GM12892 (cell line): ENCODE results near the gene TAAR2. TPM values are rescaled to one million over a fixed set of nuclear protein-coding genes. Genes with fewer than 3 reads are reported as not detected.
A peak's percentile ranks its signal among the peaks of the same experiment; 100 is the strongest.

ENCODE experiments used
- DNase-seq: peaks from one replicate; pipeline ENCODE4 v3.0.0; 2011; ENCODE audit not compliant: insufficient read length
- FAIRE-seq: peaks from 2 replicates; lab custom pipeline; 2011; peaks lifted over from hg19 to GRCh38; lab: Jason Lieb, UNC
- POLR2A ChIP-seq: IDR thresholded peaks from 2 replicates; pipeline ENCODE4 v1.6.1; 2011; ENCODE audit warnings: low read depth, low read length, control low read depth
- POLR2AphosphoS5 ChIP-seq: IDR thresholded peaks from 2 replicates; pipeline ENCODE4 v1.6.1; 2011; ENCODE audit warnings: low read depth, low read length, control low read depth
- TAF1 ChIP-seq: IDR thresholded peaks from 2 replicates; pipeline ENCODE4 v1.6.1; 2011; ENCODE audit warnings: low read depth, mild to moderate bottlenecking, control low read depth, low read length, borderline replicate concordance
- polyA plus RNA-seq: library from polyadenylated mRNA; unstranded; fragments of >200 nt; gene quantifications from one replicate; pipeline ENCODE4 v1.2.1, GENCODE V29; 2012; ENCODE audit warnings: missing spikeins, inconsistent platforms; ENCODE audit not compliant: missing spikeins

The TAAR2 gene, protein sequence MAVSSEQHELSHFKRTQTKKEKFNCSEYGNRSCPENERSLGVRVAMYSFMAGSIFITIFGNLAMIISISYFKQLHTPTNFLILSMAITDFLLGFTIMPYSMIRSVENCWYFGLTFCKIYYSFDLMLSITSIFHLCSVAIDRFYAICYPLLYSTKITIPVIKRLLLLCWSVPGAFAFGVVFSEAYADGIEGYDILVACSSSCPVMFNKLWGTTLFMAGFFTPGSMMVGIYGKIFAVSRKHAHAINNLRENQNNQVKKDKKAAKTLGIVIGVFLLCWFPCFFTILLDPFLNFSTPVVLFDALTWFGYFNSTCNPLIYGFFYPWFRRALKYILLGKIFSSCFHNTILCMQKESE
- not detected for polyA plus RNA-seq

DNA sequence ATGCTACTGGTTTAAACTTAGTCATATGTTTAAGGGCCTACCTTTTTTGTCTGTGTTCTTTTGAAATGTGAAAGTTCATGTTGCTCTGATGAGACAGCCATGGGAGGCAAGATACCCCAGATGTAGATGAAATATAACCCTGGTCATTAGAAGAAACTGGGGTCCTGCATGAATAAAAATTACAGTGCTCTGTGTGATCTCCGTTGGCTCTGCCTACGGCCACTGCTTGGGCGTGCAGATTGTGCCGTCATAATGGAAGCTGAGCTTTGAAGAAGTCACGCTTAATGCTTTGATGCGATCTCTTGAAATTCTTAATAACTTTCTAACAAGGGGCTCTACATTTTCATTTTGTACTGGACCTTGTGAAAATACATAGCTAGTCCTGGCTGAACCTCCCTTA, at the start of gene TAAR2:
Gene TAAR2 (minus strand): TSS at position 101 of the 400 bp plus-strand sequence. CDS start 0 bp downstream, at position 101.
- no peak for TF ChIP-seq POLR2A
- TF ChIP-seq TAF1 = no peak
- TF ChIP-seq POLR2AphosphoS5 = no peak
- no peak for DNase-seq
- FAIRE-seq = no peak

GRCh38 chr6:132673376-132674094, 49.5 kb upstream of the TAAR2 start:
- FAIRE-seq (no peak), DNase-seq (no peak)
- no peak for TF ChIP-seq POLR2A
- no peak for TF ChIP-seq TAF1
- TF ChIP-seq POLR2AphosphoS5 = no peak

- TF ChIP-seq POLR2AphosphoS5 (no peak), TAF1 (no peak), POLR2A (no peak)
- DNase-seq (no peak), FAIRE-seq (no peak)
These were observed 47.2 kb upstream of the TAAR2 start for GRCh38 chr6:132671295-132671694.

DNA sequence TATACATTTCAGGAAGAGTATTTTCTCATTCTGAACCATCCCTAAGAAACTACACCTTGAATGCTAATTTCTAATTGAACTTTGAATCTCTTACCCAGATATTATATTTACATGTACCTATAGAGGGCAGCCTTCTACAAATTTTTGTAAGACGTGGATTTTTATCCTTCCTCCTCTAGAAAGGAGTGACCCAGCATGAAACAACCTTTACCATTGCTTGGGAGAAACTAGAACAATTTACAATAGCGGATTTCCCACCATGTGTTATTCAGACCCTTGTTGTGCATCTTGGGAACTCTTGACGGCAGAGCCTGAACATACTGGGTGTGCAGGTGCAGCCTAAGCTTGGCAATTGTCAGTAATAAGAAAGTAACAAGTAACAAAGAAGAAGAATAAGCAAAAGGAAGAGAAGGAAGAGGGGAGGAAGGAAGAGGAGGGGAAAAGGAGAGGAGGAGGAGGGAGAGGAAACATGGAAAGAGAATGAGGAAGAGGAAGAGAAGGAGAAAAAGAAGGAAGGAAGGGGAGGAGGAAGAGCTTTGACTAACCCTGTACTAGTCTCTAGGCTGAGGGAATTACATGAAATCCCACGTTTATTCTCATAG, 45.7 kb upstream of the TAAR2 start:
- DNase-seq (no peak), FAIRE-seq (peak; percentile 85)
- TF ChIP-seq POLR2A (no peak), POLR2AphosphoS5 (no peak), TAF1 (no peak)

- no peak for FAIRE-seq
- no peak for DNase-seq
- TF ChIP-seq TAF1 = no peak
- TF ChIP-seq POLR2A = no peak
- TF ChIP-seq POLR2AphosphoS5 = no peak
These were observed 42.0 kb upstream of the TAAR2 start for GRCh38 chr6:132666118-132666517.

DNA sequence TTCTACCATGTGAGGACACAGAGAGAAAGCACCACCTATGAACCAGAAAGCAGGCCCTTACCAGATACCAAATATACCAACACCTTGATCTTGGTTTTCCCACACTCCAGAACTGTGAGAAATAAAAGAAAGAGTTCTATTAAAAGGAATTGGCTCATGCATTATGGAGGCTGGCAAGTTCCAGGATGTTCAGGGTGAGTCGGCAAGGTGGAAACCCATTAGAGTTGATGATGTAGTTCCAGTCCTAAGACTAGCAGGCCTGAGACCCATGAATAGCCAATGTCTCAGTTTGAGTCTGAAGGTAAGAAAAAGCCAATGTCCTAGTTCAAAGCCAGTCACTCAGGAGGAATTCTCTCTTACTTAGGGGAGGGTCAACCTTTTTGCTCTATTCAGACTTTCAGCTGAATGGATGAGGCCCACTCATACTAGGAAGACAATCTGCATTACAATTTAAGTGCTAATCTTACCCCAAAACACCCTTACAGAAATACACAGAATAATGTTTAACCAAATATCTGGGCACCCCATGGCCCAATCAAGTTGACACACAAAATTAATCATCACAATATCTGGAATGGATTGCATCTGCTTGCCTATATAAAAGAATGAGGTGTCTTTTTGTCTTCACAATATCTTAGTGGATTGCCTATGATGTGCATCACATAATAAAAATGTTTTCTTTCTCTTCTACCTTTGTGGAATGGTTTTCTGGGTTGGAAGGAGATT, 40.4 kb upstream of the TAAR2 start:
- TF ChIP-seq POLR2AphosphoS5 (no peak), POLR2A (no peak), TAF1 (no peak)
- FAIRE-seq = no peak
- DNase-seq = no peak

GRCh38 chr6:132663661-132664060, 39.6 kb upstream of the TAAR2 start:
- DNase-seq = no peak
- no peak for TF ChIP-seq TAF1
- TF ChIP-seq POLR2A = no peak
- TF ChIP-seq POLR2AphosphoS5 = no peak
- FAIRE-seq = no peak

- FAIRE-seq = no peak
- no peak for TF ChIP-seq POLR2AphosphoS5
- TF ChIP-seq TAF1 = no peak
- TF ChIP-seq POLR2A = no peak
These were observed 37.8 kb upstream of the TAAR2 start for GRCh38 chr6:132661906-132662305.

DNA sequence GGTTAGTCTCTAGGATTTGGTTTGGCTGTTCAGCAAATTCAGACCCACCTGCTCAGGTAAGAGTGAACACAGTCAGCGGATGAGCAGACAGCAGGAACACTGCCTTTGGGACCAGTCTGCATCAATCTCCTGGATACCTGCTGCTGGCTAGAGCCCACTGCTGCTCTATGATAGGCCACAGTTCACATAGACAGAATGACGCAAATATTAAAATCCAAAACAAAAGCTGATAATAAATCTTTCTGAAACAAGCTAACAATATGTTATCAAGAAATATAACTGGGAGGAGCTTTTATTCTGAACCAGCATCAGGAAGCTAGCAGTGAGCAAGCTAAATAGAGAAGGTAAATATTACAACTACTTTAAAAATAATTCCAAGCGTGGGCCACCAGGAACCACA, 35.0 kb upstream of the TAAR2 start, which contains the start of gene TAAR1:
Gene TAAR1 (minus strand): TSS at position 101 of the 400 bp plus-strand sequence. CDS start 13,179 bp downstream, outside the sequence.
- FAIRE-seq = no peak
- no peak for TF ChIP-seq POLR2AphosphoS5
- TF ChIP-seq POLR2A = no peak
- TF ChIP-seq TAF1 = no peak

More at GRCh38 chr6:132661906-132662305, 37.8 kb upstream of the TAAR2 start:
- no peak for DNase-seq

GRCh38 chr6:132651062-132651461, 27.0 kb upstream of the TAAR2 start:
- DNase-seq (no peak), FAIRE-seq (no peak)
- TF ChIP-seq TAF1 = no peak
- TF ChIP-seq POLR2A = no peak
- TF ChIP-seq POLR2AphosphoS5 = no peak

More for the DNA sequence above, 35.0 kb upstream of the TAAR2 start, which contains the start of gene TAAR1:
- no peak for DNase-seq

DNA sequence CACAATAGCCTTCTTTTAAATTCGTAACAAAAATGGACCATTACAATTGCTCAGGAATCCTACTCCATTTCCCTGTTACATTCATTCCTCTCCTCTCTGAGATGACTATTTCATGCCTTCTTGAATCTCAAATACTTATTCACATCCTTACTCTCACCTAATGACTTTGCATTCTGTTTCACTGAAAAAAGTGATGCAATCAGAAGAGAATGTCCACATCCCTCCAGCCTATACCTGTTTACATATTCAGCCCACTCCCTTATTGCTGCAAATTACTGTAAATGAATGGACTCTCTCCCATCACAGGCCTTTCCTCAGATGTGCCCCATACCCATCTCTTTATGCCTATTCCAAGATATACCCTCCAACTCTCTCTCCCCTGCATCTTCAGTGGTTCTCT, 26.4 kb upstream of the TAAR2 start:
- no peak for FAIRE-seq
- no peak for TF ChIP-seq POLR2A
- no peak for TF ChIP-seq TAF1
- no peak for TF ChIP-seq POLR2AphosphoS5
- DNase-seq = no peak
